Suprapubic skin (tissue), 3 donors: ENCODE data around the gene NRXN3.

Experiments
- POLR2A ChIP-seq, 2 donors: fragments of 450-650 bp; IDR thresholded peaks; one replicate each; pipeline ENCODE4 v1.6.1; 2017; ENCODE audit warnings: antibody characterized with exemption in 2 of 2, mild to moderate bottlenecking in 2 of 2, moderate library complexity in 2 of 2
- TF ChIP-seq, protein P1 (sequence below), 2 donors: fragments of 200-600 bp in 1 of 2; fragments of 450-650 bp in 1 of 2; sonication (generic) in 1 of 2; IDR thresholded peaks; one replicate each; pipeline ENCODE4 v1.5.1; 2016 to 2019; ENCODE audit warnings: antibody characterized with exemption in 2 of 2, mild to moderate bottlenecking in 1 of 2, moderate library complexity in 1 of 2

DNA sequence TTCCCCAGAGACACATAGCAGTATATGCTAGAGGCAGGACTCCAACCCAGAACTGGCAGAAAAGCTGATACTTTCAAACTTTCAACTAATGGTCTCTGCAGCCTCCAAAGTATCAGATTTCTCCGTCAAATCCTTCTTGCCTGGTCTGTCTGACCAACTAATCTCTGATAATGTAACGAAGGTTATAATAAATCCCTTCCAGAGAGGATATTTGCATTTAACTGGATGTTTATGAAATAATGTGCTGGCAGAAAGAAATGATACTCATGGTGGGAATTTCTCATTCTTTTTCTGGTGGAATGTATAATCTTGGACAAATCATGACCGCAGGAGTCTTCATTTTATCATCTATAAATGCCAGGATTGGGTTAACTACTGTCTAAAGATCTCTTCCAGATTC lies 1180.8 kb downstream of the NRXN3 start:
- TF ChIP-seq, protein P1, sequence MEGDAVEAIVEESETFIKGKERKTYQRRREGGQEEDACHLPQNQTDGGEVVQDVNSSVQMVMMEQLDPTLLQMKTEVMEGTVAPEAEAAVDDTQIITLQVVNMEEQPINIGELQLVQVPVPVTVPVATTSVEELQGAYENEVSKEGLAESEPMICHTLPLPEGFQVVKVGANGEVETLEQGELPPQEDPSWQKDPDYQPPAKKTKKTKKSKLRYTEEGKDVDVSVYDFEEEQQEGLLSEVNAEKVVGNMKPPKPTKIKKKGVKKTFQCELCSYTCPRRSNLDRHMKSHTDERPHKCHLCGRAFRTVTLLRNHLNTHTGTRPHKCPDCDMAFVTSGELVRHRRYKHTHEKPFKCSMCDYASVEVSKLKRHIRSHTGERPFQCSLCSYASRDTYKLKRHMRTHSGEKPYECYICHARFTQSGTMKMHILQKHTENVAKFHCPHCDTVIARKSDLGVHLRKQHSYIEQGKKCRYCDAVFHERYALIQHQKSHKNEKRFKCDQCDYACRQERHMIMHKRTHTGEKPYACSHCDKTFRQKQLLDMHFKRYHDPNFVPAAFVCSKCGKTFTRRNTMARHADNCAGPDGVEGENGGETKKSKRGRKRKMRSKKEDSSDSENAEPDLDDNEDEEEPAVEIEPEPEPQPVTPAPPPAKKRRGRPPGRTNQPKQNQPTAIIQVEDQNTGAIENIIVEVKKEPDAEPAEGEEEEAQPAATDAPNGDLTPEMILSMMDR (IDR thresholded peaks at IDR 0.05): no peak
- no peak for TF ChIP-seq POLR2A (IDR thresholded peaks at IDR 0.05)
